Erythroblast (primary cell): Measurements from ENCODE around the gene MMP20.

Source experiments
- GATA1 ChIP-seq: IDR thresholded peaks from 2 replicates; pipeline ENCODE4 v1.6.1; 2011; ENCODE audit warnings: low read depth, mild to moderate bottlenecking, control low read depth, low read length, moderate library complexity
- POLR2A ChIP-seq: IDR thresholded peaks from 2 replicates; pipeline ENCODE4 v1.6.1; 2011; ENCODE audit warnings: mild to moderate bottlenecking, low read length

DNA sequence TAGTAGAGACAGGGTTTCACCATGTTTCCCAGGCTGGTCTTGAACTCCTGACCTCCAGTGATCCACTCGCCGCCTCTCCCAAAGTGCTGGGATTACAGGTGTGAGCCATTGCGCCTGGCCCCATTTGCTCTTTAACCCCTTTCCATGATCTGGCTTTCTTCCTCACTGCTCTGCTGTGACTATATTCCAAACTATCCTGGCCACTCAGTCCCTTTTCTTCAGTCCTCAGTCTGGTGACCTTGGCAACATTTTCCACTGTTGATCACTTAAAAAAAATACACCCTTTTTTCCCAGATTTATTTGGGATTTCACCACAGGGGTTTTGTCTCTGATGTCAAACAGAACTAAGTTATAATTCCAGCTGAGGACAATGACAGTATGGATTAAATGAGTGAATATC lies 24.5 kb downstream of the MMP20 start:
- TF ChIP-seq POLR2A (no peak), GATA1 (no peak)
